ENCODE results near the gene DHRS13.

DNA sequence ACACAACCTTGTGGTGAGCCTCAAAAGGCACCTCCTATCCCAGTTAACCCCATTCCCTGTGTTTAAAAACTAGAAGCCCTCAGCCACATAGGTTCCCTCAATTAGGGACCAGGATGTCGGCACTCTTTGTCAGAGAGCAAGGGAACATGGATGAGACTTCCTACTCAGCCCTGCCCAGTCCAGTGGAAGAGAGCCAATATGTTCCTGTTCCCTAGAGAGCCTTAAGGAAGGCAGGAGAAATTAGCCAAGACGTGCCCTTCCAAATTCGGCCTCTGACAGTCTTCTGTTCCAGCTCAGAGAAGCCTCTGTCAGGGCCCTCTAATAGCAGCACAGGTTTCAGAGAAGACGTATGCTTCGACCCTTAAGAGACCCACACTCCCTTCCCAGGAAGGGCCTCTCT, 14.6 kb upstream of the DHRS13 start:
- TF ChIP-seq, protein P1, sequence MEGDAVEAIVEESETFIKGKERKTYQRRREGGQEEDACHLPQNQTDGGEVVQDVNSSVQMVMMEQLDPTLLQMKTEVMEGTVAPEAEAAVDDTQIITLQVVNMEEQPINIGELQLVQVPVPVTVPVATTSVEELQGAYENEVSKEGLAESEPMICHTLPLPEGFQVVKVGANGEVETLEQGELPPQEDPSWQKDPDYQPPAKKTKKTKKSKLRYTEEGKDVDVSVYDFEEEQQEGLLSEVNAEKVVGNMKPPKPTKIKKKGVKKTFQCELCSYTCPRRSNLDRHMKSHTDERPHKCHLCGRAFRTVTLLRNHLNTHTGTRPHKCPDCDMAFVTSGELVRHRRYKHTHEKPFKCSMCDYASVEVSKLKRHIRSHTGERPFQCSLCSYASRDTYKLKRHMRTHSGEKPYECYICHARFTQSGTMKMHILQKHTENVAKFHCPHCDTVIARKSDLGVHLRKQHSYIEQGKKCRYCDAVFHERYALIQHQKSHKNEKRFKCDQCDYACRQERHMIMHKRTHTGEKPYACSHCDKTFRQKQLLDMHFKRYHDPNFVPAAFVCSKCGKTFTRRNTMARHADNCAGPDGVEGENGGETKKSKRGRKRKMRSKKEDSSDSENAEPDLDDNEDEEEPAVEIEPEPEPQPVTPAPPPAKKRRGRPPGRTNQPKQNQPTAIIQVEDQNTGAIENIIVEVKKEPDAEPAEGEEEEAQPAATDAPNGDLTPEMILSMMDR (IDR thresholded peaks at IDR 0.05), result no peak
- TF ChIP-seq POLR2A (IDR thresholded peaks at IDR 0.05), result no peak
